Subcutaneous adipose tissue (tissue), 4 donors: Measurements from ENCODE around the gene ALPI. TPM values are rescaled to one million over a fixed set of nuclear protein-coding genes. Genes with fewer than 3 reads are reported as not detected.

Experiments
- CTCF ChIP-seq: fragments of 450-650 bp; IDR thresholded peaks from one replicate; pipeline ENCODE4 v1.5.1; 2016; ENCODE audit warnings: low read depth, mild to moderate bottlenecking, control low read depth, antibody characterized with exemption, moderate library complexity
- total RNA-seq, 4 donors: library from RNA; depleted of rRNA; stranded (reverse); fragments of >200 nt; gene quantifications; one replicate each; pipeline ENCODE4 v1.1.0, GENCODE V29; 2016

ALPI gene
- total RNA-seq, 4 donors from 2014 or later = not detected

- no peak for TF ChIP-seq CTCF
Observed at GRCh38 chr2:232482301-232483238, 26.6 kb downstream of the ALPI start.

GRCh38 chr2:232483311-232483922, 27.5 kb downstream of the ALPI start:
- no peak for TF ChIP-seq CTCF

- no peak for TF ChIP-seq CTCF
Observed at GRCh38 chr2:232483923-232484627, 28.1 kb downstream of the ALPI start.

GRCh38 chr2:232484628-232485347, 28.8 kb downstream of the ALPI start:
- TF ChIP-seq CTCF = no peak

GRCh38 chr2:232485348-232485756, 29.4 kb downstream of the ALPI start:
- no peak for TF ChIP-seq CTCF

GRCh38 chr2:232485757-232486557, 30.0 kb downstream of the ALPI start:
- no peak for TF ChIP-seq CTCF
